ENCODE measurements around the gene MUS81. TPM values are rescaled to one million over a fixed set of nuclear protein-coding genes. Genes with fewer than 3 reads are reported as not detected.
"Not testable (repeated sequence)": the region's sequence is repeated elsewhere in the genome, so short reads cannot be mapped to it uniquely, and the experiment has no call there.

The MUS81 gene
- polyA plus RNA-seq (ENCODE audit: insufficient read length): 43.9 TPM

- DNase-seq (ENCODE audit: low read depth): peak; percentile 91
These were observed at the start of gene MUS81 for GRCh38 chr11:65860278-65861164. Gene MUS81 (plus strand): TSS chr11:65860433. CDS start chr11:65860754, 321 bp downstream.

GRCh38 chr11:65811764-65812475, 48.3 kb upstream of the MUS81 start:
- DNase-seq (ENCODE audit: low read depth): no peak

GRCh38 chr11:65814131-65814985, 45.9 kb upstream of the MUS81 start:
- no peak for DNase-seq (ENCODE audit: low read depth)

- no peak for DNase-seq (ENCODE audit: low read depth)
These were observed 45.2 kb upstream of the MUS81 start for GRCh38 chr11:65814986-65815565.

GRCh38 chr11:65816696-65817095, 43.5 kb upstream of the MUS81 start:
- DNase-seq (ENCODE audit: low read depth): no peak

GRCh38 chr11:65817312-65817834, 42.9 kb upstream of the MUS81 start:
- no peak for DNase-seq (ENCODE audit: low read depth)

GRCh38 chr11:65817835-65818680, 42.2 kb upstream of the MUS81 start:
- peak; percentile 41 for DNase-seq (ENCODE audit: low read depth)

- no peak for DNase-seq (ENCODE audit: low read depth)
These were observed 39.1 kb upstream of the MUS81 start for GRCh38 chr11:65821107-65821506.

- no peak for DNase-seq (ENCODE audit: low read depth)
These were observed 37.3 kb upstream of the MUS81 start for GRCh38 chr11:65822776-65823528.

- no peak for DNase-seq (ENCODE audit: low read depth)
These were observed 33.1 kb upstream of the MUS81 start for GRCh38 chr11:65826984-65827735.

- DNase-seq (ENCODE audit: low read depth): no peak
These were observed 30.8 kb upstream of the MUS81 start for GRCh38 chr11:65829459-65829858.

GRCh38 chr11:65832231-65832630, 28.0 kb upstream of the MUS81 start:
- DNase-seq (ENCODE audit: low read depth): not testable (repeated sequence)

- peak; percentile 76 for DNase-seq (ENCODE audit: low read depth)
These were observed 26.8 kb upstream of the MUS81 start, which contains the start of gene SNX32 for GRCh38 chr11:65833297-65834030. Gene SNX32 (plus strand): TSS chr11:65833963. CDS start chr11:65834066, 103 bp downstream.

- no peak for DNase-seq (ENCODE audit: low read depth)
These were observed 26.0 kb upstream of the MUS81 start for GRCh38 chr11:65834202-65834601.

- DNase-seq (ENCODE audit: low read depth): no peak
These were observed 18.1 kb upstream of the MUS81 start for GRCh38 chr11:65842144-65842543.

GRCh38 chr11:65843811-65844210, 16.4 kb upstream of the MUS81 start:
- no peak for DNase-seq (ENCODE audit: low read depth)

- DNase-seq (ENCODE audit: low read depth): no peak
These were observed 15.9 kb upstream of the MUS81 start for GRCh38 chr11:65844231-65844872.
